Osteocyte (in vitro differentiated cells): ENCODE data around the gene B3GALNT2. TPM values are rescaled to one million over a fixed set of nuclear protein-coding genes. Genes with fewer than 3 reads are reported as not detected.

Experiments
- DNase-seq: peaks from one replicate; pipeline ENCODE4 v3.0.0; 2021; ENCODE audit warnings: mixed read lengths; ENCODE audit not compliant: unreplicated experiment; ENCODE audit errors: extremely low spot score
- H3K27ac Mint-ChIP-seq: one replicate; pipeline ENCODE4 v1.8.0; 2021; ENCODE audit warnings: mild to moderate bottlenecking, mixed read lengths; ENCODE audit not compliant: unreplicated experiment
- H3K27me3 Mint-ChIP-seq: one replicate; pipeline ENCODE4 v1.8.0; 2021; ENCODE audit warnings: mixed read lengths; ENCODE audit not compliant: unreplicated experiment
- H3K36me3 Mint-ChIP-seq: one replicate; pipeline ENCODE4 v1.8.0; 2021; ENCODE audit warnings: mixed read lengths; ENCODE audit not compliant: unreplicated experiment
- H3K4me1 Mint-ChIP-seq: one replicate; pipeline ENCODE4 v1.8.0; 2021; ENCODE audit warnings: mixed read lengths; ENCODE audit not compliant: unreplicated experiment
- H3K4me3 Mint-ChIP-seq: one replicate; pipeline ENCODE4 v1.8.0; 2021; ENCODE audit warnings: mild to moderate bottlenecking, moderate library complexity, mixed read lengths; ENCODE audit not compliant: unreplicated experiment
- H3K9me3 Mint-ChIP-seq: one replicate; pipeline ENCODE4 v1.8.0; 2021; ENCODE audit warnings: mixed read lengths; ENCODE audit not compliant: unreplicated experiment
- CTCF ChIP-seq: fragments of 200-600 bp; sonication (generic); IDR thresholded peaks from 2 replicates; pipeline ENCODE4 v1.5.0; 2021; ENCODE audit warnings: antibody characterized with exemption, mild to moderate bottlenecking, moderate library complexity
- total RNA-seq: library from RNA; stranded (reverse); gene quantifications from 2 replicates; pipeline ENCODE4 v1.2.1, GENCODE V29; 2021

The B3GALNT2 gene
- total RNA-seq, 1 donor from 2014 or later: 31.3 TPM

GRCh38 chr1:235503403-235504121, 690 bp downstream of the B3GALNT2 start:
- peak; percentile 86 for DNase-seq
- no peak for TF ChIP-seq CTCF

GRCh38 chr1:235502601-235503402, 1.4 kb downstream of the B3GALNT2 start:
- DNase-seq: no peak
- Mint-ChIP-seq H3K9me3 (no peaks in the 10 kb centered on the region), H3K36me3 (peaks cover 3% of the 10 kb centered on the region), H3K4me3 (peak overlapping the region; percentile 92), H3K27ac (peak overlapping the region; percentile 96), H3K27me3 (no peaks in the 10 kb centered on the region), H3K4me1 (peaks cover 23% of the 10 kb centered on the region)
- no peak for TF ChIP-seq CTCF

More at GRCh38 chr1:235503403-235504121, 690 bp downstream of the B3GALNT2 start:
- Mint-ChIP-seq H3K4me3 (peak overlapping the region; percentile 92), H3K27ac (peak overlapping the region; percentile 96), H3K9me3 (no peaks in the 10 kb centered on the region), H3K4me1 (peaks cover 23% of the 10 kb centered on the region), H3K27me3 (no peaks in the 10 kb centered on the region), H3K36me3 (peaks cover 3% of the 10 kb centered on the region)

DNA sequence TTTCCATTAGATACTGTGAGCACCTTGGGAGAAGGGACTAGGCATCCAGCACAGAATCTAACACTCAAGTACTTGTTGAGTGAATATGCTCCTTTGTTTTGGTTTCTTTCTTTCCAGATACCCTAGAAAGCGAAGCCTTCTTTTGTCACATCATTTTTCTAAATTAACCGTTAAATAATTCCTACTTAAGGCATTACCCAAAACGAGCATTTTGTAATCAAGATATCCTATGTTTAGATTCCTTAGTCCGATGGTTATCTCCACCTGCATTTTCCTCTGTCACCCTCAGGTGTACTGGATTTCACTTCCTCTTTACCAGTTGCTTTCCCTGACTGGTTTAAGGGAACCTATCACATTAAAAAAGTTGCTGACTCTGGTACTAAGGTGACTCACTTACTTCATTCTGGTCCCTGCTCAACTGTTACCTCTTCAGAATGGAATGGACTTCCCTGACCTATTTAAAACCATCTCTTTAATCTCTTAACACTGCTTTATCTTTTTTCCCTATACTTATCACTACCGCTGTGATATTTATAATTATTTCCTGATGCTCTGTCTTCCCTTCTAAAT, 3.2 kb downstream of the B3GALNT2 start:
- TF ChIP-seq CTCF: no peak
- DNase-seq: no peak
- Mint-ChIP-seq H3K9me3 (no peaks in the 10 kb centered on the region), H3K27ac (peak overlapping the region; percentile 66), H3K36me3 (peaks cover 3% of the 10 kb centered on the region), H3K27me3 (no peaks in the 10 kb centered on the region), H3K4me3 (no peak overlapping the region), H3K4me1 (peaks cover 20% of the 10 kb centered on the region)

GRCh38 chr1:235495551-235495950, 8.7 kb downstream of the B3GALNT2 start:
- H3K27ac Mint-ChIP-seq: no peak overlapping the region
- no peaks in the 10 kb centered on the region for H3K9me3 Mint-ChIP-seq

More at GRCh38 chr1:235495551-235495950, 8.7 kb downstream of the B3GALNT2 start:
- peaks cover 3% of the 10 kb centered on the region for H3K4me1 Mint-ChIP-seq
- TF ChIP-seq CTCF: no peak
- peaks cover 35% of the 10 kb centered on the region for H3K36me3 Mint-ChIP-seq
- H3K27me3 Mint-ChIP-seq: no peaks in the 10 kb centered on the region
- H3K4me3 Mint-ChIP-seq: no peak overlapping the region
- no peak for DNase-seq
